ENCODE data around the gene PTGIR.

DNA sequence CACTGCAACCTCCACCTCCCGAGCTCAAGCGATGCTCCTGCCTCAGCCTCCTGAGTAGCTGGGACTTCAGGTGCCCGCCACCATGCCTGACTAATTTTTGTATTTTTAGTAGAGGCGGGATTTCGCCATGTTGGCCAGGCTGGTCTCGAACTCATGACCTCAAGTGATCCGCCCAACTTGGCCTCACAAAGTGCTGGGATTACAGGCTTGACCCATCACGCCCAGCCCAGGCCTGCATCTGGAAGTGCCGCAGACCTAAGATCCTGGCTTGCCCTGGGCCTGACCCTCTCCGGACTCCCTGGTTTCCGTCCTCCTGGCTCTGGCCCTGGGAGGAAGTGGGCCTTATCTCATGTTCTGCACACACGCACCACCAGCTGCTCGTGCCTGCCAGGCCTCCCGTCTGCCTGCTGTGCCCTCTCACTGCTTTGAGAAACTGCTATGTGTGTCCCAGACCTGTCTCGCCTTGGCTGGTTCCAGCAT, 4.7 kb upstream of the PTGIR start:
- TF ChIP-seq, protein P1, sequence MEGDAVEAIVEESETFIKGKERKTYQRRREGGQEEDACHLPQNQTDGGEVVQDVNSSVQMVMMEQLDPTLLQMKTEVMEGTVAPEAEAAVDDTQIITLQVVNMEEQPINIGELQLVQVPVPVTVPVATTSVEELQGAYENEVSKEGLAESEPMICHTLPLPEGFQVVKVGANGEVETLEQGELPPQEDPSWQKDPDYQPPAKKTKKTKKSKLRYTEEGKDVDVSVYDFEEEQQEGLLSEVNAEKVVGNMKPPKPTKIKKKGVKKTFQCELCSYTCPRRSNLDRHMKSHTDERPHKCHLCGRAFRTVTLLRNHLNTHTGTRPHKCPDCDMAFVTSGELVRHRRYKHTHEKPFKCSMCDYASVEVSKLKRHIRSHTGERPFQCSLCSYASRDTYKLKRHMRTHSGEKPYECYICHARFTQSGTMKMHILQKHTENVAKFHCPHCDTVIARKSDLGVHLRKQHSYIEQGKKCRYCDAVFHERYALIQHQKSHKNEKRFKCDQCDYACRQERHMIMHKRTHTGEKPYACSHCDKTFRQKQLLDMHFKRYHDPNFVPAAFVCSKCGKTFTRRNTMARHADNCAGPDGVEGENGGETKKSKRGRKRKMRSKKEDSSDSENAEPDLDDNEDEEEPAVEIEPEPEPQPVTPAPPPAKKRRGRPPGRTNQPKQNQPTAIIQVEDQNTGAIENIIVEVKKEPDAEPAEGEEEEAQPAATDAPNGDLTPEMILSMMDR (IDR thresholded peaks at IDR 0.05), result no peak
- no peak for TF ChIP-seq POLR2AphosphoS5 (IDR thresholded peaks at IDR 0.05; ENCODE audit: insufficient read depth in 1 of 2, low read depth in 1 of 2)
- TF ChIP-seq POLR2A (IDR thresholded peaks at IDR 0.05), result no peak

Measured in vagina (tissue), 2 donors.